Thyroid gland (tissue), 4 donors: ENCODE measurements around the gene XYLT2.

ENCODE experiments used
- CTCF ChIP-seq, 6 experiments: fragments of 200-600 bp in 3 of 6; fragments of 450-650 bp in 3 of 6; sonication (generic) in 3 of 6; IDR thresholded peaks; one replicate each; pipeline ENCODE4 v1.5.1; 2016 to 2019; ENCODE audit warnings: antibody characterized with exemption in 6 of 6, mild to moderate bottlenecking in 2 of 6, inconsistent platforms in 1 of 6, moderate library complexity in 1 of 6
- POLR2A ChIP-seq, 2 donors: fragments of 450-650 bp; IDR thresholded peaks; one replicate each; pipeline ENCODE4 v1.6.1; 2017; ENCODE audit warnings: antibody characterized with exemption in 2 of 2, mild to moderate bottlenecking in 2 of 2, moderate library complexity in 1 of 2

- TF ChIP-seq CTCF (IDR thresholded peaks at IDR 0.05) (no peak), POLR2A (IDR thresholded peaks at IDR 0.05) (no peak)
Observed at GRCh38 chr17:50380369-50381259, 34.7 kb downstream of the XYLT2 start.
